ENCODE data around the gene RFT1.
"Not testable (repeated sequence)": the region's sequence is repeated elsewhere in the genome, so short reads cannot be mapped to it uniquely, and the experiment has no call there.

GRCh38 chr3:53151086-53151438, 20.8 kb upstream of the RFT1 start:
- not testable (repeated sequence) for TF ChIP-seq POLR2AphosphoS5 (IDR thresholded peaks at IDR 0.05); CTCF (IDR thresholded peaks at IDR 0.05 in 8 of 11, conservative IDR thresholded peaks at IDR 0.05 in 3 of 11)

Data from spleen (tissue), 7 donors.